Measurements from ENCODE around the gene GSK3B. TPM values are rescaled to one million over a fixed set of nuclear protein-coding genes. Genes with fewer than 3 reads are reported as not detected.

Gene GSK3B
- total RNA-seq, 1 donor from 2014 or later: 20.6 TPM

GRCh38 chr3:119864476-119864875 lies 229.8 kb downstream of the GSK3B start:
- no peaks in the 10 kb centered on the region for H3K9me3 ChIP-seq
- H3K27ac ChIP-seq: no peak overlapping the region
- TF ChIP-seq POLR2A (IDR thresholded peaks at IDR 0.05): no peak
- no peak for TF ChIP-seq POLR2AphosphoS5 (IDR thresholded peaks at IDR 0.05; ENCODE audit: insufficient read depth in 1 of 2, low read depth in 1 of 2)
- no peak for TF ChIP-seq CTCF (IDR thresholded peaks at IDR 0.05)
- H3K4me1 ChIP-seq: no peaks in the 10 kb centered on the region
- H3K36me3 ChIP-seq: peaks cover 3 to 12% of the 10 kb centered on the region in 2 donors
- H3K4me3 ChIP-seq: no peak overlapping the region
- no peak for DNase-seq (ENCODE audit: extremely low spot score in 2 of 2)
- intact Hi-C loops (cut with DNase I): no loop called here
- no peaks in the 10 kb centered on the region for H3K27me3 ChIP-seq

GRCh38 chr3:119862616-119863015 lies 231.6 kb downstream of the GSK3B start:
- no peaks in the 10 kb centered on the region for H3K27me3 ChIP-seq
- H3K27ac ChIP-seq: no peak overlapping the region
- no peaks in the 10 kb centered on the region for H3K9me3 ChIP-seq
- intact Hi-C loops (cut with DNase I): no loop called here
- DNase-seq (ENCODE audit: extremely low spot score in 2 of 2): no peak
- peaks cover 3 to 19% of the 10 kb centered on the region in 2 donors for H3K36me3 ChIP-seq
- TF ChIP-seq POLR2AphosphoS5 (IDR thresholded peaks at IDR 0.05; ENCODE audit: insufficient read depth in 1 of 2, low read depth in 1 of 2) (no peak), POLR2A (IDR thresholded peaks at IDR 0.05) (no peak), CTCF (IDR thresholded peaks at IDR 0.05) (no peak)
- no peaks in the 10 kb centered on the region for H3K4me1 ChIP-seq
- H3K4me3 ChIP-seq: no peak overlapping the region

- Histone ChIP-seq H3K4me1 (no peaks in the 10 kb centered on the region), H3K36me3 (peaks cover 3 to 21% of the 10 kb centered on the region in 2 donors), H3K27me3 (no peaks in the 10 kb centered on the region), H3K9me3 (no peaks in the 10 kb centered on the region), H3K27ac (no peak overlapping the region), H3K4me3 (no peak overlapping the region)
- no peak for TF ChIP-seq CTCF (IDR thresholded peaks at IDR 0.05)
- no peak for TF ChIP-seq POLR2AphosphoS5 (IDR thresholded peaks at IDR 0.05; ENCODE audit: insufficient read depth in 1 of 2, low read depth in 1 of 2)
- TF ChIP-seq POLR2A (IDR thresholded peaks at IDR 0.05): no peak
- intact Hi-C loops (cut with DNase I): no loop called here
- no peak for DNase-seq (ENCODE audit: extremely low spot score in 2 of 2)
Observed at GRCh38 chr3:119861681-119862080, 232.6 kb downstream of the GSK3B start.

GRCh38 chr3:119859728-119860127 lies 234.5 kb downstream of the GSK3B start:
- H3K36me3 ChIP-seq: peaks cover 3 to 21% of the 10 kb centered on the region in 2 donors
- no peaks in the 10 kb centered on the region for H3K27me3 ChIP-seq
- intact Hi-C loops (cut with DNase I): no loop called here
- H3K4me1 ChIP-seq: no peaks in the 10 kb centered on the region
- H3K4me3 ChIP-seq: no peak overlapping the region
- no peak overlapping the region for H3K27ac ChIP-seq
- no peak for DNase-seq (ENCODE audit: extremely low spot score in 2 of 2)
- TF ChIP-seq POLR2A (IDR thresholded peaks at IDR 0.05): no peak
- TF ChIP-seq POLR2AphosphoS5 (IDR thresholded peaks at IDR 0.05; ENCODE audit: insufficient read depth in 1 of 2, low read depth in 1 of 2): no peak
- TF ChIP-seq CTCF (IDR thresholded peaks at IDR 0.05): no peak
- H3K9me3 ChIP-seq: no peaks in the 10 kb centered on the region

GRCh38 chr3:119858957-119859356 lies 235.3 kb downstream of the GSK3B start:
- Histone ChIP-seq H3K4me3 (no peak overlapping the region), H3K4me1 (no peaks in the 10 kb centered on the region), H3K27ac (no peak overlapping the region), H3K36me3 (peaks cover 3 to 21% of the 10 kb centered on the region in 2 donors), H3K9me3 (no peaks in the 10 kb centered on the region), H3K27me3 (no peaks in the 10 kb centered on the region)
- TF ChIP-seq CTCF (IDR thresholded peaks at IDR 0.05) (no peak), POLR2A (IDR thresholded peaks at IDR 0.05) (no peak), POLR2AphosphoS5 (IDR thresholded peaks at IDR 0.05; ENCODE audit: insufficient read depth in 1 of 2, low read depth in 1 of 2) (no peak)
- no peak for DNase-seq (ENCODE audit: extremely low spot score in 2 of 2)
- intact Hi-C loops (cut with DNase I): no loop called here

Data from vagina (tissue), 2 donors.